HG03045 (cell line): ENCODE measurements around the gene DICER1.

ENCODE experiments used
- ATAC-seq: cut with Tn5 transposase; IDR thresholded peaks from one replicate; pipeline ENCODE4 v1.9.1; 2021; ENCODE audit warnings: mild to moderate bottlenecking, moderate library complexity; ENCODE audit not compliant: unreplicated experiment

Gene DICER1

DNA sequence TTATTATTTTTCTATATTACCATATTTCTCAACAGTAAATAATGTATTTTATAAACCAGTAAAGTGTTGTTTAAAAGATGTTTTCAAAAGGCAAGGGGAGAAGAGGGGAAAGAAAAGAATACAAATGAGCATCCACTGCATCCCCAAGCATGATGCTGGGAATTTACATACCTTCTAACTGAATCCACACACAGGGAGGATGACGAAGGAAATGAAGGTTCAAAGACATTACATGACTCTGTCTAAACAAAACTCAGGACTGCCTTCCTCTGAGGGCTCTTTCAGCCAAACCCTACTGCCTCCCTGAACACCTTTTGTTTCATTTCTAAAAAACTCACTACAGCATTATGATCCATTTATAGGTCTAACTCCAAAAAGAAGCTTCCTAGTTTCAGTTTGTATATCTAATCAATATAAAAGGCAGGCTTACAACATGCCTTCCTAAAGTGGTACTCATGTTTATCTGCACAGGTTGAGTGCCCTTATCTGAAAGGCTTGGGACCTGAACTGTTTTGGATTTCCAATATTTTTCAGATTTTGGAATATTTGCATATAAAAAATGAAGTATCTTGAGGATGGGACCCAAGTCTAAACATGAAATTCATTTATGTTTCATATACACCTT lies 30.3 kb downstream of the DICER1 start:
- ATAC-seq = no peak

DNA sequence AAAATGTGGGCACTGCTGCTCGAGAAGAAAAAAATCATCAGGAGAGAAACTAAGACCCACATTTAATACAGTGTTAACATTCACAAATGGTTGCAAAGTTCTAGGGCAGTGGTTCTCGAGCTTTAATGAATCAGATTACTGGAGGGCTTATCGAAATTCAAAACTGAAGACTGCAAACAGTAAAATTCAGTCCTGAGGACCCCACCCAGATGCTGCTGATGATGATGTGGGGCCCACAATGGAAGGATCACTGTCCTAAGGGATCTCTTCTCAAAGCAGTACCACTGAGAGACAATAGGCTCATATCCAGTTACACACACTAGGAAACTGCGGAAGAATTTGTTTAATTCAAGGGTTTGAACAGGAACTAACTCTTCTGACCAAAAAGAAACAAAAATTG lies 31.4 kb downstream of the DICER1 start:
- ATAC-seq = no peak

DNA sequence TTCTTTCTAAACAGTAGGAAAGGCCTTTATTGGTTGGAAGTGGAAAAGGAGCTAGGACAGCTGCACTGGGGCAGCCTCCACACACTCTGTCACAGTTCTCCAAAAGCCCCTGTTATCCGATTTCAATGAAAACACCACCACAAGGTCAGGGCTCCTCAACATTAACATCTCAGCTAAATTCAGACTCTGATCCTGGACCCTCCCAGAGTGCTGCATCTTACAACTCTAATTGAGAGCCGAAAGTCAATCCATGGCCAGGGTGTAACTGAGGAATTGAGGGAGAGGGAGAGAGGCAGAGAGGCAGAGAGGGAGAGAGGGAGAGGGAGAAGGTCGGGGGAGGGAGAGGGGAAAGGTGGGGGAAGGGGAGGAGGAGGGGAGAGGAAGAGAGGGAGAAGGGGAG lies 32.1 kb downstream of the DICER1 start:
- no peak for ATAC-seq

DNA sequence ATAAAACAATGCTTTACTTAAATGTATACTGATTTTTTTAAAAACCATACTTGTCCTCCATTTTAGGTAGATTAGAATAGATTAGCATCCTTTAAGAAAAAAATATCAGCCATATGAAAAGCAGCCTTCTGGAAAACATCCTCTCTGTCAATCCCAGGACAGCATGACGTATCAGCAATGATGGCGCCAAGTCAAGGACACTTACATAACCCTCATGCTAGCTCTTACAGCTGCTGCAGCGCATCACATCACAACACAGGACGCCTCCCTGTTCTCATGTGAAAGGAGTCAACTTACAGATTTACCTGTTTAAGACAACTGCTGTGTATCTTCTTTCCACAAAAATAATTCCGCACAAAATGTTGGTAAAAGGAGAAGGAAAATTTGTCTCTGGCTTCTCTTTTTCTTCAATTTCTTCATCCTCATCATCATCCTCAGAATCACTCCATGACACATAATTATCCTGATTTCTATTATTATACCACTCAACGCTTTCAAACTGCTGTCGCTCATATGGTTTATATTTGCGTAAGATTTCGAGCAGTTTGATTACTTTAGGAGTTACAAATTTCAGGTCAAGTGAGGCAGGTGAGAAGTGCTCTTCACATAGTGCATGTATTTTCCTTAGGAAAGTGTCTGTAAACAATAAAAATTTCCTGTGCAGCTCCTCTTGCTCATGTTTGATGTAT lies 33.3 kb downstream of the DICER1 start:
- no peak for ATAC-seq

DNA sequence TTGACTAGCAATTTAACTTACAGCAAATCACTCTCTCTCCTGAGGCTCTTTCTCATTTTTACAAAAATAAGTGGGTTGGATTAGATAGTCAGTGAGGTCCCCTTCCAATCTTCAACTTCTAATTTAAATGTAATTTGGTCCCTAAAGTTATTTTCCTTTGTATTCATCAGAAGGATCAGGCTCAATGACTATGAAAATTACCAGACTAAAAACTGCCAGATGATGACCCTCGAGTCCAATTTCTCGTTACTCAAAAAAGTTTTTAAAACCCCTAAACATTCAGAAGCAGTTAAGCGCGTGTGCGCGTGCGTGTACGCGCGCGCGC lies 34.7 kb downstream of the DICER1 start:
- no peak for ATAC-seq

DNA sequence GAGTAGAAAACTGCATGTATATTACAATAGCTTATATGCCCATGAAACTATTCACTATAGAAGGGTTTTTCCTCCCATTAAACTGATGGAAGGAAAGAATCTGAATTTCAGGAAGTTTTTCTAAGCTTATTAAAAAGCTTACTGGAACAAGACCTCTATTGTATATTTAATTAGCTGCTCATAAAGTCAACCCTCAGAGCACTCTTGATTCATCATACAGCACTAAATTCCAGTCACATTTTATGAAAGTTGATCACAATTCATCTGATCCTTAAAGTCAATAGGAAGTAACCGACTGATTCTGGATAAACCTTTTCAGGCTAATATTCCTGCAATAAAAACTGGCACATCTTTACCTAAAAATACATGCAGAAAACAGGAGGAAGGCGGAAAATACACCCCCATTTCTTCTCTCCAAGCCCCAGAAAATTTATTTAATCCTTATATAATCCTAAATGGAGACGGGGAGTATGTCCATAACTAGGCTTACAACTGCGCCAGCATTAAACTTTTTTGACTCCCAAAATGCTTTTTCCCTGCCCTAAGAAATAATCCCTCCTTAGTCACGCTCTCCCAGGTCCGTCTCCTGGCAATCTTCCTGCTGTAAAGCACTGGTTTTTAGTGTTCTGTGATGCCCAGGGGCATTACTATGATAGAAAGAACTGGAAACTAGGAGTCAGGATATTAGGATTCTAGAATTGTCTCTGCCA lies 35.3 kb downstream of the DICER1 start:
- ATAC-seq = no peak

DNA sequence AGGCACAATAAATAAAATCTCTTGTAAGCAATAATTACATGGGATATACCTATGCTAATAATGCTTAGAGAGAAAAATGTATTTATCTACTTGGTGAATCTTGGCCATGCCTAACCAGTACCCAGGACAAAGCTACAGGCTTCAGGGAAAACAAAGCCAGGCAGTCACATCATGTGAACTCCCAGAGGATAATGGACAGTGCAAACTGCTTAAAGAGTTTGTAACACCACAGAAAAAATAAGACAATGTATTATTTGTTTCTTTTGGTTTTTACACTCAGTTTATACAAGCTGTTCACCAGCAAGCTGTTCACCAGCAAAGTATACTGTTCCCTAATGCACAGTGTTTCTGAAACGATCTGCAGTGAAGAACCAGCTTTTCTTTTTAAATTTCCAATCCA lies 38.0 kb downstream of the DICER1 start:
- ATAC-seq = no peak

DNA sequence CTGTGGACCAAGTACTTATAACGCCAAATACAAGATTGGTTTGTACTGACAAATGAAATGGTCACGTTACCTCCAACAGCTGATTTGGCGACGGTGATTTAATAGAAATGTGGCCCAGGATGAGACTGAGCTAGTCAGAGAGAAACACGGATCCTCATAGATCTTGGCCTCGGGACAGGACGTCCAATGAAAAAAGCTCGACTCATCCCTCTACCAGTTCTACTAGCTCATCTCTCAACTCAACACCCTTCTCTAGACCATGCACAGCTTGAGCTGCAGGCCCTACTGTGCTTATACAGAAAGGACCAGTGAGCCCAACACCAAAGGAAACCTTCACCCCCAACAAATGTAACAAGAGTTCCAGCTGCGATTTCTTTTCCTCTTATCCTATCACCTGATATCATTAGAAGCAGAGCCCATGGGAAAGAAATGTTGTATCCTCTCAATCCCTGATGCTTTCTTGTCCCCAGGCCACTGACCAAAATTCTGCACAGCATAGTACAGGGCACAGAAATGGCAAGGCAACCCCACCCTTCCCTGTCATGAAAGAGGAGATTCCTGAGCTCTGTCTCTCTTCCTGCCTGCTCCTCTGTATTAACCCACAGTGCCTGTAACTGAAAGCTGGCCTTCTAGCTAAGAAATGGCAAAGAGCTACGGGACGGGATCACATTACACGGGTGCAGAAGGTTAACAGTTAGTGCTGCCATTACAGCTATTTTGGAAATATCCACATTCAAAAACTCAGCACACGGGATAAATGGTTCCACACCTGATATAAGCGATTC lies 39.2 kb downstream of the DICER1 start:
- ATAC-seq = no peak

DNA sequence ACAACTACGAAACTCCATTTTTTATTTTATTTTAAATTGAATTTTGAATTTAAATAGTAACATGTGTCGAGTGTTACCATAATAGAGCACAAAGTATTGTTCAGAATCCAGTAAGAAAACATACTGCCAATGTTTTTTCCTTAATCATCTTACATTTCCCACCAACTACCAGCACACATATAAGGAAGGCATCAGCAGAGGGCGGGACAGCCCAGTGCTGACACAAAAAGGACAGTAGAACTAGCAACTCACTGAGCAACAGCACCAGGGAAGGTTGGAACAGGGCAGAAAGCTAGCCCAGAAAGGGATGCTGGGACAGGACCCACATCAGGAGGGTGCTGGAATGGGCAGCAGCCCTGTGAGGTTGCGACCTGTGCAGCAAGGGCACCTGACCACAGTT lies 43.9 kb downstream of the DICER1 start:
- no peak for ATAC-seq

DNA sequence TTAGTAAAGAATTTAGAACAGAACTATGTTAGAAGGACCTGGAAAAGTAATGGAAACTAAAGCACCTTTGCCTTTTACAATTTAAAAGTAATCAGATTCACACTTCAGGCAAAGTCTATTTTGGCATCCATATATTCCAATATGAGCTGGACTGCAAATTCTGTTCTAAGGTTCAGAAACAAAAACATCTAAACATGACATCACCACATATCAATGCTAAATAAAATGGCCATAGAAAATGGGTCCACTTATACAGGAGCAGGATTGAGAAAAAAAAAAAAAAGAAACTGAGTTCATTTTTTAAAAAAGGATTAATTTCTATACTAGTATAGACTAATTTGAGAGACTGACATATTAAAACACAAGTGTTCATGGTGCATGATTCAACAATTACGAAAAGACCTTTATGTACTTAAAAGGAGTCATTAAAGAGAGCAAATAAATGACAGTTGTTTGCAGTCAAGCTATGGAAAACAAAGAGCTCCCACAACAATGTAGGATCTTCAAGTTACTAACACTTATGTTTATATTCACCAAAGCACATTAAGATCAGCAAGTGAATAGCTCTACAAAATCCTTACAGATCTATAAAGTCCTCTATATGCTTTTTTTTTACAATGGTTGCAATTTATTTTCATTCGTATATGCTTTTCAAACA lies 45.7 kb downstream of the DICER1 start:
- ATAC-seq = no peak

DNA sequence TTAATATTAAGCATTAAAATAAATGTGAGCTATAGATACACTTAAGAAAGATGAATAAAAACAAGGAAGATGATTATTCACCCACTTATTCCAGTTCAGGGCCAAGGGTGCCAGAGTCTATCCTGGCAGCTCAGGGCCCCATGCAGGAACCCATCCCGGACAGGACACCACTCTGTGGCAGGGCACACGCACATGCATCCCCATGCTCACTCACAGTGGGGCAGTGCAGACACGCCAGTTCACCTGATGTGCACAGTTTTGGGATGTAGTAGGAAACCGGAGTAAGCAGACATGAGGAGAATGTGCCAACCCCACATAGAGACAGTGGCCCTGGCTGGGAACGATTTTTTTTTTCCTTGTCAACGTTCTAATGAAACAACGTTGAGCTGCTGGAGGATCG lies 47.2 kb downstream of the DICER1 start:
- no peak for ATAC-seq

DNA sequence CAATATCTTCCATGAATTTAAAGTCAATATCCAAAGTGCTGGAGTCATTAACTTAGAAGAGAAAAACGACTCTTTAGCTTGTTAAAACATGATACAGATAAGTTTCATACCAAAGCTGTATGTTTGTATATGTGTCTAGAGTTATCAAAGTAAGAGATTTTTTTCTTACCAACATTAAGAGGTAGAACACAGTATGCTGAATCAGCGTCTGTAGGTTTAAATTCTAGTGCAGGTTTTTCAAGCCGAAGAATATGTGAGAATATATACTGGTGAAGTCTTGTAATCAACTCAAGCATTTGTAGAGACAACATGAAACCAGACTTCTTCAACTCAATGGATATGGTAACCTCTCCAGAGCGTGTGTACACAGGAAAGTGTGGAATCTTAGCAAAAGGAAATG lies 49.6 kb downstream of the DICER1 start:
- ATAC-seq = no peak

DNA sequence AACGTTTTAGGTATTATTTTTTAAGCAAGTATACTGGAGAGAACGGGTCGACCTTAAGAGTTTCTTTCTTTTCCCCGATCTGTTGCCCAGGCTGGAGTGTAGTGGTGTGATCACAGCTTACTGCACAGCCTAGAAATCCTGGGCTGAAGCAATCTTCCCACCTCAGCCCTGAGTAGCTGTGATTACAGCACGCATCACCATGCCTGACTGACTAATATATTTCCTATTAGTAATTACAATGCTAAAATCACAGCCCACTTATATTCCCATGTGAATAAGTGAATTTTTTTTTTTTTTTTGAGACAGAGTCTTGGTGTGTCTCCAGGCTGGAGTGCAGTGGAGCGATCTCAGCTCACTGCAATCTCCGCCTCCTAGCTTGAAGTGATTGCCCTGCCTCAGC lies 50.4 kb downstream of the DICER1 start:
- no peak for ATAC-seq

DNA sequence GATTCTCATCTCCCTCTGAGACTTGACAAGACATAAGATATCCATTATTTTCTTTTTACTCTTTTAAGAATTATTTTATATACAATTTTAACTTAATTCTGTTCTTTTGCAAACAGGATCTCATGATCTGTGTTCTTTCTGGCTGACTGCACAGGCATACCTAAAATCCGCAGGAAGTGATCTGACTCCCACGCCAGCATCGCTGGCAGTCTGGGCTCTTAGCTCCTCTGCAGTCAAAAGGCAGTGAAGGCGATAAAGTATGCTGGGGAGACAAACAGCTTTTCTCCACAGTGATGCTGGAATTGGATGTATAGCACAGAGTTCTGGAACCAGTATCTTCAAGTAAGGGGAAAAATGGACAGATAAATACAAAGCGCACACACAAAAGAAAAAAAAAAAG lies 52.4 kb downstream of the DICER1 start:
- no peak for ATAC-seq

DNA sequence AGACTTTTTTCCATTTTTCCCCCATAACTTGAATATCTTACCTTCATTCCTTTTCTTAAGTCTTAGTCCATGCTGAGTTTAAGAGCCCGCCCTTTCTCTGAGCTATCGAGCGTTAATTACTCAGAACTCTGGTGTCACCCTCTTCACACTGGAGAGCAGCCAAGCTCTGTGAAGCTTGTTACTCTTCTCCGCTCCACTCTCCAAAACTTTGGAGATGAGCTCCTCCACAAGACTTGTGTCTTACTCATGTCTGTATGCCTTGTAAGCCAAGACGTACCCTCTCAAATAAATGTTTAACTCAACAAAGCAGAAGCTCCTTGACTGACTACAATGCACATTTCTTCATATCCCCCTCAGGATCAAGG lies 54.7 kb downstream of the DICER1 start:
- ATAC-seq = no peak

DNA sequence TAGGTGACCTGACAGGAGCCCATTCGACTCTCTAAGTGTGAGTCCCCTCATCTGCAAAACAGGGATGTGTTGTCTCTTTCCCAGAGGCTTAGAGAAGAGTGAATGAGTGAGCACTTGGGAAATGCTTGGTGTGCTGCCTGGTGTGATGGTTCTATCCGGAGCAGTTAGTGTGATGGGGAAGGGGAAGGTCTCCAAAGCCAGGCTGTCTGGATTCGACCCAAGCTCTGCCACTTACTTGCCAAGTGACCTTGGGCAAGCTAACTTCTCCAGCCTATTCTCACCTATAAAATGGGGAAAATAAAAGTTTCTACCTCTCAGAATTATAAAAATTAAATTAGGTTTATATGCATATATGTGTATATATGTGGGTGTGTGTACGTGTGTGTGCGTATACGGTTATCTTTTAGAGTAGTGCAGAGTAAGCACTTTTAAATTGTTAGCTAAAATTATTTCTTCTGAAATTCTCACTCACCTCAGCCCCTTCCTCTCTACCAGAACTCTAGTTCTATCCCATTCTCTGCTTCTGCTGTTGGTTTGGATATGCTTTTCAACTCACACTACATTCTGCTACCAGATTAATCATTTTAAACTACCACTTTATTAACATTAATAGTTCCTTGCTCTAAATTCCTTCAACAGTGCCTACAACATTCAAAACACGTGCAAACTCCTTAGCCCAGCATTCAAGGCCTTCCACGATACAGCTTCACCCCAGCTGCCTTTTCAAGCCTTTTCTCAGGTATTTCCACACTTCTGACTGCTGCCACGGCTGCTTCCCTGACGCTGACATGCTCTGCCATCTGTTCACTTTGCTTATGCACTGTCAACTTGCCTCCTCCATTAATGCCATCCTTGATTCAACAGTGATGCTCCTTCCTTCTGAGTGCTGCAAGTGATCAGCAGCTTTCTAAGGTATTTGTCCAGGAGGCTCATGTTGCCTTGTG lies 55.3 kb downstream of the DICER1 start:
- ATAC-seq = no peak

DNA sequence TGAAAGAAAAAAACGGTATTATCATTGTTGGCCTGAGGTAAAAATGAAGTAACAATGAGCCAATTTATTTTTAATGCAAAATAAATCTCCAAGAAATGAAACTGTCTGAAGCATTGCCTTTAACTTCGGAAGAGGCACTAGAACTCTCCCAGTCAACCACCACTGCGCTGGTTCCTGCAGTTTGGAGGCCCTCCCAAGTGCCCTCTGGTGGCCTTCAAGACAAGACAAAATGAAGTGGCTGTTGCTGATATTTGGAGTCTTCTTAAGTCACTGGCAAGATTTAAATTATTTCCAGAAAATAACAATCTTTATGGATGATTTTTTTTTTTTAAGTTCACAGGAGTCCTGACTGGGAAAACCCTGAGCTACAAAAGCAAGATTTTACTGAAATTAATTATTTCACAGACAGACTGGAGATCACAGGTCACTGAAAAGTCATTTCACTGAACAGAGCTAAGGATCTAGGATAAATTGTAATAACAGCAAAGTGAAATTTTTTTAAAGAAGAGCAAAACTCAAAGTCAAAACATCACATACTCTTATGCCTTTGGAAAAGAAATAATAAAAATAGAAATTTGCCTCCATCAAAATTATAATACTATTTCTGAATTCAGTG lies 58.2 kb downstream of the DICER1 start:
- ATAC-seq = no peak

DNA sequence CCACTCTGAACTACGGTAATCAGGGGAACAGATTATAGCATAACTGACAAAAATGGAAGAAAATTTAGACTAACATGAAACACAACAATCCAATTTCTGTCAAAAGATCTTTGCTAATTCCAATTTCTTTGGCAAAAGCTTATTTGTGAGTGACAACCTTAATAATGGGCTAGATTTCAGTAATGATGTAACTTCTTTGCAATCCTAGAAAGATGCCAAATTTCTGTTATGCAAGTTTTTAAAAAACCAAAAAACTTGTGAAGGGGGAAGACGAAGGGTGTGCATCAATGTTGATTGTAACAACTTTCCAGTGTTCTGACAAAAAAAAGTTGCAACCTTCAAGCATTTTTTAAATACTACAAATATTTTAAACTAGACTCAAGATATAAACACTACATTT lies 59.9 kb downstream of the DICER1 start:
- ATAC-seq = no peak

DNA sequence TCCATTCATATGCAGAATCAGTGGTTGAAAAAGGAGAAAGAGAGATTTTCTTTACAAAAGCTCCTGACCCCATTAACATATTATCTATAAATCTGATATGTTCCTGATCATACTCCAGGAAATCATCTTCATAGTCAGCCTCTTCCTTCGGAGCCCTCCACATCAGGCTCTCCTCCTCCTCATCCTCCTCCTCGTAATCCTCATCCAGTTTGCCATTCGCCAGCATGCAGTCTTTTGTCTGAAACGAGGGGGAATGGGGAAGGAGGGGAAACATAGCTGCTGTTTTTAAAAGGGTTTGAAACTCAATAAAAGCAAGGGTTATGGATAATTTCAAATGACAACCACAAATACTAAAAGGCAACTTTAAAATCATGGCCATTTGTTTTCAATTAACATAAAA lies 60.9 kb downstream of the DICER1 start:
- no peak for ATAC-seq

DNA sequence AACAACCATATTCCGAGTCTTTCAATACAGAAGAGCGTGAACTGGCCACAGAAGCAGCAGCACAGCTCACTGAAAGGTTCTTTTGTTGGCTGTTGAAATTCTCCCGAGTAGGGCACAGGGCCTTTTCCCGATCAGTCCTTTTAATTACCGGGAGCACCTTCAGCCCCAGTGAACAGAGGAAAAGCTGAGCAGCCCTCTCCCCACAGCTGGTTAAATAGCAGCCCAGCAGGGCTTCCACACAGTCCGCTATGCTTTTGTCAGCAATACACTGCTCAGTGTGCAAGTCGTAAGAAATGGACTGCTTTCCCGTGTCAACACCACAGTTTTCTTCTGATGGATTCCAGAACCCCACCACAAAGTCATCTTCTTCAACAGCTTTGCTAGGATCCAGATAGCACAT lies 61.3 kb downstream of the DICER1 start:
- no peak for ATAC-seq
